ENCODE results near the gene CXXC5. TPM values are rescaled to one million over a fixed set of nuclear protein-coding genes. Genes with fewer than 3 reads are reported as not detected.
A peak's percentile ranks its signal among the peaks of the same experiment; 100 is the strongest.

Gene CXXC5
- total RNA-seq, 1 donor from 2014 or later: 71.7 TPM

- DNase-seq (ENCODE audit: low spot score): no peak
These were observed 46.5 kb downstream of the CXXC5 start for GRCh38 chr5:139694556-139695177.

DNA sequence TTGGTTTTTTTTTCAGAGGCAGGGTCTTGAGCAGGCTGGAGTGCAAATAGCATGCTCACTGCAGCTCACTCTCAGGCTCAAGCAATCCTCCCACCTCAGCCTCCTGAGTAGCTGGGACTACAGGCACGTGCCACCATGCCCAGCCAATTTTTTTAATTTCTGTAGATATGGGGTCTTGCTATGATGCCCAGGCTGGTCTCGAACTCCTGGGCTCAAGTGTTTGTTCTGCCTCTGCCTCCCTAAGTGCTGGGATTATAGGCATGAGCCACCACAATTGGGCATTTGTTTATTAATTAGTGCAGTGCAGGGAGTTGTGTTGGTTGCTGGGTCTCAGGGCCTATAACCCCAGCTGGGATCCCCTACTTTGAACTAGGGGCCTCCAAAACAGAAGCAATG lies 47.0 kb downstream of the CXXC5 start:
- no peak for DNase-seq (ENCODE audit: low spot score)

DNA sequence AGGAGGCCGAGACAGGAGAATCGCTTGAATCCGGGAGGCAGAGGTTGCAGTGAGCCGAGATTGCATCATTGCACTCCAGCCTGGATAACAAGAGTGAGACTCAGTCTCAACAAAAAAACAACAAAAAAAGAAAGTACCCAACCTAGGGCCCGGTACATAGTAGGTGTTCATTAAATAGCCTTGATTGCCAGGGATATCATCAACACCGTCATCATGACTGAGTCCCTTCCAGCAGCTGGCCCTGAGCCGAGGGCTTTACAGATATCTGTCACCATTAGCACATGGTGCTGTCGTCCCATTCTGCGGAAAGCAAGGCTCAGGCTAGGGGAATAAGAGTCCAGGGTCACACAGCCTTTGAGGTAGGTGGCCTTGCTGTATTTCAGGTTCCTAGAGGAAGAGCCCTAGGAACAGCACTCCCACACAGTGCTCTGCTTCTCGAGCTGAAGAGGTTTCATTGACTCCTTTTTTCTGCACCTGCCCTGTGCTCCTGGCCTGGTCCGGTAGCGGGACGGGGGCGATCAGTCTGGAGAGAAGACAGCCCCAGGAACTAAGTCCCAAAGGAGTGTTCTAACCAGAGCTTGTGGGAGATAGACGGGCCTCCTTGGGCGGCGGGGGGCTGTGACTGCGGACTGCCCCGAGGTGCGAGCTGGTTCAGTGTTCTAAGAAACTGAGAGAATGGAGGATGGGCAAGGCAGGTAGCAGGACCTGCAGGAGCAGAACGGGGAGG lies 48.2 kb downstream of the CXXC5 start:
- DNase-seq (ENCODE audit: low spot score): no peak

- no peak for DNase-seq (ENCODE audit: low spot score)
These were observed 48.9 kb downstream of the CXXC5 start for GRCh38 chr5:139696894-139697658.

- peak; percentile 86 for DNase-seq (ENCODE audit: low spot score)
These were observed 50.5 kb downstream of the CXXC5 start for GRCh38 chr5:139698490-139699146.

DNA sequence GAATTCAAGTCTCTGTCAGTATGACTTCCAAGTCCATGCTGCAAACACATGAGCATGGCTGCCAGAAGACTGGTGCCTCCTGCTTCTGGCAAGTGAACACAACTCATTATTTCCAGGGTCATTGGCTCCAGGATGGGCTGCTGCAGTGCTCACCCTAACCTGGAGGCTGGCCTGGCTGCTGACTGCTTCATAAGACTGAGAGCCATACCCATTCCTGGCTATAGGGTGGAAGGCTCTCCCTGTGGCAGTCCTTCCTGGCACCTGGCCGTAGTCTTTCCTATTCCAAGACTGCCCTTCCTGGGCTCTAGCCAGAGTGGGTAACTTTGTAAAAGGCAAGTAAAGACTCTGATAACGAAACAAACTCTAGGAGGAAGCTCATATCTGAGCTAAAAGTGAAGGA lies 51.2 kb downstream of the CXXC5 start:
- no peak for DNase-seq (ENCODE audit: low spot score)

GRCh38 chr5:139700711-139701055 lies 52.5 kb downstream of the CXXC5 start:
- no peak for DNase-seq (ENCODE audit: low spot score)

- no peak for DNase-seq (ENCODE audit: low spot score)
These were observed 53.0 kb downstream of the CXXC5 start for GRCh38 chr5:139701056-139701741.

DNA sequence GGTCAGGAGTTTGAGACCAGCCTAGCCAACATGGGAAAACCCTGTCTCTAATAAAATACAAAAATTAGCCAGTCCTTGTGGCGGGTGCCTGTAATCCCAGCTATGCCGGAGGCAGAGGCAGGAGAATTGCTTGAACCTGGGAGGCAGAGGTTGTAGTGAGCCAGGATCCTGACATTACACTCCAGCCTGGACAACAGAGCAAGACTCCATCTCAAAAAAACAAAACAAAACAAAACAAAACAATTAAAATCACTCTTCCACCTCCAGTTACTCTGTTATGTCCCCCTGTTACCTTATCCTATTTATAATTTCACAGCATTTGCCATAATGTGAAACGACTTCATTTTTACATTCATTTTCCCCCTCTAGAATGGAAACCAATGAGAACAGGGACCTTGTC lies 54.4 kb downstream of the CXXC5 start:
- DNase-seq (ENCODE audit: low spot score): no peak

GRCh38 chr5:139704748-139705147 lies 56.6 kb downstream of the CXXC5 start:
- no peak for DNase-seq (ENCODE audit: low spot score)

- no peak for DNase-seq (ENCODE audit: low spot score)
These were observed 57.0 kb downstream of the CXXC5 start for GRCh38 chr5:139705191-139705590.

- DNase-seq (ENCODE audit: low spot score): no peak
These were observed 57.8 kb downstream of the CXXC5 start for GRCh38 chr5:139705655-139706587.

DNA sequence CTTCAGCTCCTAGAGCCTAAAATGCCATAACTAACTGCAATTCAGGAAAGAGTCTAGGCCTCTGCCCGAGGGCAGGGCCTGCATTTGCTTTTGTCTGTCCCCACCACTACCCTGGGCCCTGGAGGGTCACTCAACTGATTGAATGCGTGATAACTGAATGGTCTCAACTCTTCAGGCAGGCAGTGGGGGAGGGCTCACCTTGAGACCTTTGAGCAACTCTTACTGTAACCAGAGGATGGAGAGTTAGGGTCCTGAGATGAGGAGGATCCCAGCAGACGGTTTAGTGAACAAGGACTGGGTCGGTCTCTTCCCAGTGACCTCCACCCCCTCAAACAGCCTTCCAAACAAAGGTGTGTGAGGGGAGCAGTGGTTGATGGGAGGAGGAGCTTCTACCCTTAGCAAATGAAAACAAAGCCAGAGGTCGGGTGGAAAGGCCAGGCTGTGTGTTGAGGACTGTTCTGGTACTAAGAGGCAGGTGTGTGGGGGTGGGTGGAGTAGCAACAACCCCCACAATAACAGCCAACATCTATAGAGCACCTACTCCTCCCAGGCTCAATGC lies 59.4 kb downstream of the CXXC5 start:
- DNase-seq (ENCODE audit: low spot score): no peak

GRCh38 chr5:139708434-139708861 lies 60.3 kb downstream of the CXXC5 start:
- DNase-seq (ENCODE audit: low spot score): no peak

DNA sequence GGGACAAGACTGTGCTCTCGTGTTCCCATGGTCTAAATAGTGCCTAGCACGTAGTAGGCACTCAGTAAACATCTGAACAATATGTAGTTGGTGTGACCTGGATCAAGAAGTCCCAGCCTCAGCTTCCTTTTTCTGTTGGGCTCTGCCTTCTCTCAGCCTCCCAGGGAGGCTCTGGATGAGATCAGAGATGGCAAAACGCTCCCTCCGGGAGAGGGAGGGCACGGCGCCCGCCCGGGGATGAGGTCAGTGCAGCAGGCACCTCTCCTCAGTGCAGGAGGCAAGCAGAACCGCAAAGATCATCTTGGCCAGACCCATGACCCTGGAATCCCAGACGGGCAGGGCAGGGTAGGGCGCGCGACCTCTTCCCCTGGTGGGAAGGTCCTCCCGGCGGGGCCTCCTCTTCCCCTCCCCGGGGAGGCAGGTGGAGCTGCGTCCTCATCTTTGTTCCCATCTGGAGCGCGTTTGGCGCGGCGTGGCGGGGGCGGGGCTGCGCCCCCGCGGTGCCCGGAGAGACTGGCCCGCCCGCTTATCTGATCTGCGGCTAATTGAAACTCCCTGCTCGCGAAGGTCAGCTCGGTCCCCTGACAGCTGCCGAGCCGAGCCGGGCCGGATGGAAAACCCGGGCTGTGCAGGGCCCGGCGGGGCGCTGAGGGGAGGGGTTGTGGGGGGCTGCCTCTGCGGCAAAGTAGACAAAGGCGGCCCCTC lies 60.9 kb downstream of the CXXC5 start:
- DNase-seq (ENCODE audit: low spot score): no peak

- DNase-seq (ENCODE audit: low spot score): no peak
These were observed 61.6 kb downstream of the CXXC5 start for GRCh38 chr5:139709582-139710318.

- no peak for DNase-seq (ENCODE audit: low spot score)
These were observed 62.3 kb downstream of the CXXC5 start for GRCh38 chr5:139710319-139711066.

Data from mucosa of gallbladder (tissue), 1 donor.